DOHH2 (cell line): ENCODE results near the gene RAD51B.
"Not testable (repeated sequence)": the region's sequence is repeated elsewhere in the genome, so short reads cannot be mapped to it uniquely, and the experiment has no call there.

Experiments used
- H3F3A ChIP-seq: fragments of 200-600 bp; sonication (generic), shearing (Covaris generic); 2 replicates; pipeline ENCODE4 v1.6.0; 2016; ENCODE audit warnings: antibody characterized with exemption, mild to moderate bottlenecking; ENCODE audit not compliant: control insufficient read depth, insufficient read depth
- H3K27ac ChIP-seq: fragments of 200-600 bp; sonication (generic); 2 replicates; pipeline ENCODE4 v1.5.1; 2014; ENCODE audit warnings: low read depth, mild to moderate bottlenecking, low read length, moderate library complexity
- H3K27me3 ChIP-seq: fragments of 200-600 bp; sonication (generic); 2 replicates; pipeline ENCODE4 v1.6.1; 2014; ENCODE audit warnings: mild to moderate bottlenecking, low read length, mixed read lengths; ENCODE audit not compliant: control insufficient read depth
- H3K36me3 ChIP-seq: fragments of 200-600 bp; sonication (generic); 2 replicates; pipeline ENCODE4 v1.6.1; 2014; ENCODE audit warnings: mild to moderate bottlenecking, low read length, moderate library complexity, mixed read lengths; ENCODE audit not compliant: control insufficient read depth
- H3K4me1 ChIP-seq: fragments of 200-600 bp; sonication (generic); 2 replicates; pipeline ENCODE4 v1.6.1; 2014; ENCODE audit warnings: mild to moderate bottlenecking, low read length, mixed read lengths; ENCODE audit not compliant: control insufficient read depth
- H3K4me2 ChIP-seq: fragments of 200-600 bp; sonication (generic); 2 replicates; pipeline ENCODE4 v1.6.0; 2014; ENCODE audit warnings: mild to moderate bottlenecking, low read length, moderate library complexity
- H3K4me3 ChIP-seq: fragments of 200-600 bp; sonication (generic); 2 replicates; pipeline ENCODE4 v1.5.1; 2014; ENCODE audit warnings: mild to moderate bottlenecking, low read length, mixed read lengths
- H3K79me2 ChIP-seq: fragments of 200-600 bp; sonication (generic); 2 replicates; pipeline ENCODE4 v1.6.1; 2014; ENCODE audit warnings: mild to moderate bottlenecking, low read length, mixed read lengths; ENCODE audit not compliant: control insufficient read depth
- H3K9me2 ChIP-seq: fragments of 200-600 bp; sonication (generic); replicated peaks from 2 replicates; pipeline ENCODE4 v1.6.1; 2014; ENCODE audit warnings: mild to moderate bottlenecking, low read length, mixed read lengths; ENCODE audit not compliant: control insufficient read depth
- H3K9me3 ChIP-seq: fragments of 200-600 bp; sonication (generic); 2 replicates; pipeline ENCODE4 v1.6.1; 2014; ENCODE audit warnings: antibody characterized with exemption, low read length, mixed read lengths; ENCODE audit not compliant: control insufficient read depth, insufficient read depth
- H4K20me1 ChIP-seq: fragments of 200-600 bp; sonication (generic); 2 replicates; pipeline ENCODE4 v1.6.0; 2014; ENCODE audit warnings: low read depth, mild to moderate bottlenecking, antibody characterized with exemption, low read length, moderate library complexity; ENCODE audit not compliant: control insufficient read depth, insufficient read depth
- CTCF ChIP-seq: fragments of 200-600 bp; sonication (generic); IDR thresholded peaks from one replicate; pipeline ENCODE4 v1.5.1; 2014; ENCODE audit warnings: antibody characterized with exemption, mild to moderate bottlenecking, low read depth, low read length; ENCODE audit not compliant: poor library complexity, severe bottlenecking
- EZH2phosphoT487 ChIP-seq: fragments of 200-600 bp; sonication (generic); IDR thresholded peaks from 2 replicates; pipeline ENCODE4 v1.6.1; 2017; ENCODE audit warnings: borderline replicate concordance, mild to moderate bottlenecking, antibody characterized with exemption, low read length, moderate library complexity, mixed read lengths

The RAD51B gene

GRCh38 chr14:67986131-67986841 is 166.7 kb downstream of the RAD51B start:
- H3F3A ChIP-seq: no peaks in the 10 kb centered on the region
- no peaks in the 10 kb centered on the region for H3K4me1 ChIP-seq
- no peak overlapping the region for H3K27ac ChIP-seq
- H3K4me2 ChIP-seq: no peak overlapping the region
- H3K9me3 ChIP-seq: no peaks in the 10 kb centered on the region
- H3K36me3 ChIP-seq: no peaks in the 10 kb centered on the region
- H3K27me3 ChIP-seq: no peaks in the 10 kb centered on the region
- H3K9me2 ChIP-seq: no peaks in the 10 kb centered on the region
- H3K79me2 ChIP-seq: no peaks in the 10 kb centered on the region
- TF ChIP-seq CTCF (no peak), EZH2phosphoT487 (no peak)
- no peaks in the 10 kb centered on the region for H4K20me1 ChIP-seq
- H3K4me3 ChIP-seq: no peak overlapping the region

GRCh38 chr14:67987606-67988005 is 168.0 kb downstream of the RAD51B start:
- TF ChIP-seq CTCF (no peak), EZH2phosphoT487 (no peak)
- Histone ChIP-seq H3K4me2 (no peak overlapping the region), H3K79me2 (no peaks in the 10 kb centered on the region), H3K27me3 (no peaks in the 10 kb centered on the region), H3K4me1 (no peaks in the 10 kb centered on the region), H3K27ac (no peak overlapping the region), H4K20me1 (no peaks in the 10 kb centered on the region), H3F3A (no peaks in the 10 kb centered on the region), H3K9me2 (no peaks in the 10 kb centered on the region), H3K9me3 (no peaks in the 10 kb centered on the region), H3K36me3 (no peaks in the 10 kb centered on the region), H3K4me3 (no peak overlapping the region)

- H3K9me2 ChIP-seq, H3K4me1 ChIP-seq, H3K79me2 ChIP-seq, H3K36me3 ChIP-seq, H3K4me3 ChIP-seq, H3K27me3 ChIP-seq, H4K20me1 ChIP-seq, H3K4me2 ChIP-seq, H3F3A ChIP-seq, H3K9me3 ChIP-seq, H3K27ac ChIP-seq: not testable (repeated sequence)
These were observed 168.6 kb downstream of the RAD51B start for GRCh38 chr14:67988210-67988609.

- TF ChIP-seq EZH2phosphoT487 (no peak), CTCF (no peak)
- no peaks in the 10 kb centered on the region for H3K36me3 ChIP-seq
- H3K9me3 ChIP-seq: no peaks in the 10 kb centered on the region
- H3K4me3 ChIP-seq: no peak overlapping the region
- H3K27me3 ChIP-seq: no peaks in the 10 kb centered on the region
- H3K4me1 ChIP-seq: no peaks in the 10 kb centered on the region
- no peaks in the 10 kb centered on the region for H3K9me2 ChIP-seq
- H3K4me2 ChIP-seq: no peak overlapping the region
- H3K79me2 ChIP-seq: no peaks in the 10 kb centered on the region
- H3F3A ChIP-seq: no peaks in the 10 kb centered on the region
- no peak overlapping the region for H3K27ac ChIP-seq
- no peaks in the 10 kb centered on the region for H4K20me1 ChIP-seq
These were observed 171.0 kb downstream of the RAD51B start for GRCh38 chr14:67990576-67990975.
